Common myeloid progenitor, CD34-positive (primary cell): ENCODE data around the gene CSAD.

Experiments used
- CTCF ChIA-PET: fragments of 350-600 bp; sonication (Branson Sonifier 250); formaldehyde crosslinking; loops from one replicate; lab custom pipeline; 2021; ENCODE audit warnings: antibody characterized with exemption; lab: Charles Lee
- POLR2A ChIA-PET: fragments of 350-600 bp; sonication (Branson Sonifier 250); formaldehyde crosslinking; loops from one replicate; lab custom pipeline; 2021; ENCODE audit warnings: antibody characterized with exemption; lab: Charles Lee
- DNase-seq, 3 donors: peaks; one replicate each; pipeline versions ENCODE4 v3.0.0 to v3.0.0-alpha.2; 2013
- H3K27ac ChIP-seq, 2 experiments: 1 replicate in 1 of 2; 2 replicates in 1 of 2; pipeline ENCODE4 v1.7.0; 2013; ENCODE audit warnings: inconsistent platforms in 2 of 2, low read length in 2 of 2, mild to moderate bottlenecking in 2 of 2, low read depth in 1 of 2, moderate library complexity in 1 of 2; ENCODE audit not compliant: severe bottlenecking in 2 of 2, insufficient read depth in 1 of 2, poor library complexity in 1 of 2
- H3K27me3 ChIP-seq, 5 experiments: replicated peaks in 2 of 5; 1 replicate in 3 of 5; 2 replicates in 2 of 5; pipeline versions ENCODE4 v1.6.1 to v1.7.0; 2013; ENCODE audit warnings: low read length in 4 of 5, mild to moderate bottlenecking in 2 of 5, moderate library complexity in 2 of 5, inconsistent platforms in 1 of 5; ENCODE audit not compliant: insufficient read depth in 5 of 5, control insufficient read depth in 4 of 5
- H3K36me3 ChIP-seq, 4 experiments: 1 replicate in 2 of 4; 2 replicates in 2 of 4; pipeline versions ENCODE4 v1.6.1 to v1.7.0; 2013; ENCODE audit warnings: low read length in 3 of 4, control low read depth in 1 of 4, mild to moderate bottlenecking in 1 of 4; ENCODE audit not compliant: control insufficient read depth in 4 of 4, insufficient read depth in 4 of 4
- H3K4me1 ChIP-seq, 4 experiments: 1 replicate in 3 of 4; 2 replicates in 1 of 4; pipeline versions ENCODE4 v1.6.1 to v1.7.1; 2013; ENCODE audit warnings: low read length in 3 of 4, mild to moderate bottlenecking in 3 of 4, control low read depth in 1 of 4, inconsistent platforms in 1 of 4, moderate library complexity in 1 of 4; ENCODE audit not compliant: control insufficient read depth in 4 of 4, insufficient read depth in 4 of 4; ENCODE audit errors: control extremely low read depth in 1 of 4
- H3K4me3 ChIP-seq, 7 experiments: 1 replicate in 4 of 7; 2 replicates in 3 of 7; pipeline versions ENCODE4 v1.5.1 to v1.7.0; 2013; ENCODE audit warnings: mild to moderate bottlenecking in 7 of 7, low read length in 6 of 7, moderate library complexity in 6 of 7, inconsistent platforms in 2 of 7, low read depth in 2 of 7, control low read depth in 1 of 7; ENCODE audit not compliant: insufficient read depth in 4 of 7, control insufficient read depth in 1 of 7; ENCODE audit errors: extremely low read depth in 1 of 7
- H3K9me3 ChIP-seq, 5 experiments: 1 replicate in 4 of 5; 2 replicates in 1 of 5; pipeline versions ENCODE4 v1.6.1 to v1.7.1; 2013; ENCODE audit warnings: low read length in 4 of 5, mild to moderate bottlenecking in 2 of 5, inconsistent platforms in 1 of 5, low read depth in 1 of 5, moderate library complexity in 1 of 5; ENCODE audit not compliant: control insufficient read depth in 4 of 5, insufficient read depth in 2 of 5; ENCODE audit errors: control extremely low read depth in 1 of 5
- WGBS: methylation state at CpG from one replicate; pipeline ENCODE4 v1.1.5; 2013; ENCODE audit not compliant: insufficient coverage; 5-methylcytosine and 5-hydroxymethylcytosine counted together

The CSAD gene

DNA sequence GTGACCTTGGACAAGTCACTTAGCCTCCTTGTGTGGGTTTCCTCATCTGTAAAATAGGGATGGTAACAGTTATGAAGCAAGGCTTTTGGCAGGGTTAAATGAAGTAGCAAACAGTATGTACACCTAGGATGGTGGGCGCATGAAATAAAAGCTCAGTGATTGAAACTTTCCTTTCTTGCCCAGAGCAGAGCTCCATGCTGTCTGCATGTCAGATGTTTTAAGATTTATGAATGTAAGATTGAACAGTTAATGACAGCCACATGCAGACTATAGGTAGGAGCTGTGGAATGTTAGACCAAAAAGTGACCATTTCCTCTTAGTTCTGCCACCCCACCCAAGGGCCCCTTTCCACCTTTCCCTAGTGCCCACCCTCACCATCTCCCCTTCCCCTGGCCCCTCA, 14.2 kb upstream of the CSAD start:
- no peaks in the 10 kb centered on the region for H3K9me3 ChIP-seq
- ChIA-PET CTCF (interaction anchor here (0.6 to 12.3 kb wide), 12 partner anchors 7 to 433 kb away, joined by 3 to 160 read pairs (median 6); partner anchors contain the start of genes CSAD, ITGB7 and ZNF740), POLR2A (interaction anchor here (1.5 kb wide), 1 partner anchor 13 kb away, joined by 6 read pairs; no protein-coding TSS in a partner anchor)
- H3K27me3 ChIP-seq: no peaks in the 10 kb centered on the region
- peaks cover 4 to 27% (median 26%) of the 10 kb centered on the region in 4 experiments for H3K4me1 ChIP-seq
- WGBS: 83% methylated on average over 1 of the region's 1 CpG
- no peak for DNase-seq
- H3K36me3 ChIP-seq: peaks cover 0 to 29% (median 11%) of the 10 kb centered on the region in 4 experiments
- H3K4me3 ChIP-seq: no peak overlapping the region
- no peak overlapping the region for H3K27ac ChIP-seq

DNA sequence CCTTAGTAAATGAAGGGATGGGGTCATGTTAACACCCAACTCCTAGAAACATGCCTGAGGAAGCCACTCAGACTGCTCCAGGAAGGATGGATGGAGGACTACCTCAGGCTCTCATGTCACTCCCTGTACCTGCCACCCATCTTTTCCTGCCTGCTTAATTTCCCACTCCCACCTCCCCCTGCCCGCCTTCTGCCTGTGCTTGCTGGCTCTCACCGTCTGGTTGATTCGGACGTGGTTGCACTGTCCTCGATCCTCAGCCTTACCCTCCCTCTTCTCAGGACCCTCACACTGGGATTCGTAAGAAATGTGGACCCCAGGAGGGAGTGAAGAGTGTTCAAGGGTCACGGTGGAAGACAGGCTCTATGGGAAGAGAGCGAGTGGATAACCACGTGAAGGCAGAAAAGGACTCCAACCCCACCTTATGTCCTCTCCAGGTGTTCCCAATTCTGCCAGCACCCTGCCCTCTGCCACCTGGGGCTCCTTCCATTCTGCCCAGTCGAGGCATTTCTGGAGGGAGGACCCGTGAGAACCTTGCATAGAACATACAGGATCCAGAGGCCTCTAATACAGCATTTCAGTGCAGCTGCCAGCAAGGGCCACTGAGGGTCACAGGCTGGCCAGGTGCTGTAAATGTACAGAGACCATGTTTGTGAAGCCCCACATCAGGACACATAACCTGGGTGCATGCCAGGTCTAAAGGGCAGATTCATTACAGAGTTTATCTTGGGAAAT, 13.4 kb upstream of the CSAD start:
- Histone ChIP-seq H3K4me3 (no peak overlapping the region), H3K9me3 (no peaks in the 10 kb centered on the region), H3K27me3 (no peaks in the 10 kb centered on the region), H3K4me1 (peaks cover 0 to 24% (median 20%) of the 10 kb centered on the region in 4 experiments), H3K36me3 (peaks cover 0 to 30% (median 12%) of the 10 kb centered on the region in 4 experiments), H3K27ac (no peak overlapping the region)
- ChIA-PET CTCF (interaction anchor here (1.0 to 12.3 kb wide), 10 partner anchors 6 to 128 kb away, joined by 3 to 160 read pairs (median 8); partner anchors contain the start of gene ITGB7), POLR2A (interaction anchor here (1.5 kb wide), 1 partner anchor 13 kb away, joined by 6 read pairs; no protein-coding TSS in a partner anchor)
- WGBS: 95% methylated on average over 8 of the region's 11 CpGs
- no peak for DNase-seq

DNA sequence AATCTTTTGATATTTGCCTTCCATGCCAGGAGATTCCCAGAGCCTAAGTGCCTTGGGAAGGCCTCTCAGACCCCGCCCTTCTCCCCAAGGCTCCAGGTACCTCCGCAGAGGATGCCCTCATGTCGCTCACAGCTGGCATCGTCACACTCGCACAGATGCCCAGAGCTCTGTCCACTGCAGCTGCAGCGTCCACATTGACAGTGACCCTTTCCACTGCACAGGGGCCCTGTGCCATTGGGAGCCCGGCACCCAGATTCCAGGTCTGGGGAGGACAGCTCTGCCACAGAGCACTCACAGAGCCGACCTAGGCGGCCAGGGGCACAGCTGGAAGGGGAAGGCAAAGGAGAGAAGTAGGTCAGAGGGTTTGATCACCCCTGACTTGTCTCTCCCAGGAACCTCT, 12.3 kb upstream of the CSAD start:
- Histone ChIP-seq H3K4me1 (peaks cover 0 to 13% (median 9%) of the 10 kb centered on the region in 4 experiments), H3K4me3 (no peak overlapping the region), H3K9me3 (no peaks in the 10 kb centered on the region), H3K36me3 (peaks cover 5 to 41% (median 19%) of the 10 kb centered on the region in 4 experiments), H3K27ac (no peak overlapping the region), H3K27me3 (no peaks in the 10 kb centered on the region)
- ChIA-PET POLR2A (no interaction called here), CTCF (interaction anchor here (0.6 to 9.0 kb wide), 3 partner anchors 19 to 101 kb away, joined by 3 to 82 read pairs (median 63); no protein-coding TSS in a partner anchor)
- no peak for DNase-seq
- 96% methylated on average over 7 of the region's 9 CpGs for WGBS

DNA sequence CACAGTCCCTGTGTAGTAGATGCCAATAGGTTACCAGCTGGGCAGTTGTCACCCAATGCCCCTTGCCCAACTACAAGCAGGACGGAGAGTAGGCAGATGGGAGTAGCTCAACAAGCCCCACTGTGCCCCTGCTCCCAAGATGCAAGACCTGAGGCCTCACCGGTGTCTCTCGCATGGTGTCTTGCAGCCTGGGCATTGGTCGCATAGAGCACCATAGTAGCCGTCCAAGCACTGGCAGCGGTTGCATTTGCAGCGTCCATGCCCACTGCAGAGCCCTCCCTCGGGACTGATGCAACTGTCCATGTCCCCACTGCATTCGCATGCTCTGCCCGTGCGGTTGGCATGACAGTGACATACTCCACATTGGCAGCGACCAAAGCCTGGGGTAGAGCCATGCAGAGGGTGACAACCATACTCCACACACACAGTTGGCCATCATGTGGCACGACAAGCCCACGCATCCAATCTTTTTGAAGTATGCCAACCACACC, 11.9 kb upstream of the CSAD start:
- Histone ChIP-seq H3K4me3 (no peak overlapping the region), H3K36me3 (peaks cover 9 to 45% (median 23%) of the 10 kb centered on the region in 4 experiments), H3K9me3 (no peaks in the 10 kb centered on the region), H3K27me3 (no peaks in the 10 kb centered on the region), H3K27ac (no peak overlapping the region), H3K4me1 (peaks cover 0 to 8% (median 4%) of the 10 kb centered on the region in 4 experiments)
- CTCF ChIA-PET: interaction anchor here (0.7 to 9.0 kb wide), 6 partner anchors 9 to 128 kb away, joined by 3 to 82 read pairs (median 8); partner anchors contain the start of gene AAAS
- POLR2A ChIA-PET: no interaction called here
- 96% methylated on average over 12 of the region's 14 CpGs for WGBS
- no peak for DNase-seq

DNA sequence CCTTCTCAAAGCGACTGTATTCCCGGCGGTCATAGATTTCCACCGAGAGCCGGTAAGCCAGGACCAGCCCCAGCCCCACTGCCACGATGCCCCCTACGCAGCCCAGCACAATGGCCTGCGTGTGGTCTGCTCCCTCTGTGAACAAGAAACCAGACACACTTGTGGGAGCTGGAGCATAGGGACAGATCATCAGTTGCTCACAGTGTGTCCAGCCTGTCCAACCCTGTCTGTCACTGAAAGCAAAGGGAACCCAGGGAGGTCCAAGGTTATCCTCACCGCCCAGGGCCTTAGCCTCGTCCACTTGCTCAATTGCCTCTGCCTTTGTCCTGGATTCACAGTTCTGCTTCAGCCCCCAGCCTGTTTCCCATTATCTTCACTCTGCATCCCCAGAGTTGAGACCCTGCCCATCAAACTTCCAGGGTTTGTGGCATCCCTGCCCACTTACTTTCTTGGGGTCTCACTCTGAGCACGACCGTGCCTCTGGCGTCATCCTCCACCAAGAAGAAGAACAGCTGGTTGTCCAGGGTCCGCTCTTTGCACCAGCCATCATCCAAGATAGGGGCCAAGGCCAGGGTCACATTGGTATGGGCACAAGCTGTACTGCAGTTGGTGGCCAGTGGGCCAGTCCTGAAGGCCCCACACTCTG, 11.3 kb upstream of the CSAD start:
- ChIA-PET CTCF (interaction anchor here (0.7 to 9.0 kb wide), 7 partner anchors 10 to 129 kb away, joined by 3 to 82 read pairs (median 10); partner anchors contain the start of gene AAAS), POLR2A (no interaction called here)
- no peak for DNase-seq
- peaks cover 13 to 47% (median 29%) of the 10 kb centered on the region in 4 experiments for H3K36me3 ChIP-seq
- 95% methylated on average over 14 of the region's 14 CpGs for WGBS
- H3K4me1 ChIP-seq: peaks cover 0 to 3% (median 0%) of the 10 kb centered on the region in 4 experiments
- no peaks in the 10 kb centered on the region for H3K27me3 ChIP-seq
- no peaks in the 10 kb centered on the region for H3K9me3 ChIP-seq
- H3K4me3 ChIP-seq: no peak overlapping the region
- H3K27ac ChIP-seq: no peak overlapping the region

DNA sequence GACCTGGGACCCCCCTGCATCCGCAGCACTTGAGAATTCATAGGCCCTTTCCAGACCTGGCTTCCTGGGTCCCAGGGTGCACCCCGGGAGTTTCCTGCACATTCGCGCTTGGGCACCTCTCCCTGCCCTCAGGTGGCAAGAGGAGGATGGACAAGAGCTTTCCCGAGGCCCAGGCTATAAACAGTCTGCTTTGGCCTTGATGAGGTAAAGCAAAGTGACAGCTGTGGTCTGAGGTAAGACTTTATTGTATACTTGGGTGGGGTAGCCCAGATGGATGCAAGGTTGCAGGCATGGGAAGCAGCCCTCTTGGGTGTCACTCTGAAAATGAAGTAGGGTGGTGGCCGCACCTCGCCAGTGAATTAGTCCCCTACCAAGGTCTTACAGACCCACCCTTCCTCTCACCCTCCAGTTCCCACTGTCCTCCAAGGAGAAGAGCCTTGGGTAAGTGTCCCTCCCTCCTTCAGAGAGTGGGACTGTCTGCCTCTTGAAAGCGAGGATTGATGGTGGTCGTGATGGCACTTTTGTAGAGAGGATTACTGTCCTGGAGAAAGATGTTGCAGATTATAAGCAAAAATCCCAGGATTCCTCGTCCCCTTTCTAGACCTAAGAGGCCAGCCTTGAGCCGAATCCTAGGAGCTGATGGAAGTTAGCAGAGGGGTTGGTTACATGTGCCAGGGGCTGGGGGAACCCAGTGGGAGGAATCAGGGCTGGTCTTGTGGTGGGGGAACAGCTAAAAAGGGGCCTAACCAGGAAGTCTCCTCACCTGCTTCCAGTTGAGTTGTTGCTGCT, 10.6 kb upstream of the CSAD start:
- peaks cover 15 to 53% (median 35%) of the 10 kb centered on the region in 4 experiments for H3K36me3 ChIP-seq
- POLR2A ChIA-PET: no interaction called here
- CTCF ChIA-PET: interaction anchor here (0.9 to 9.0 kb wide), 7 partner anchors 6 to 130 kb away, joined by 3 to 82 read pairs (median 13); partner anchors contain the start of gene AAAS

More for the DNA sequence above, 10.6 kb upstream of the CSAD start:
- Histone ChIP-seq H3K27ac (no peak overlapping the region), H3K4me1 (peaks cover 0 to 2% (median 0%) of the 10 kb centered on the region in 4 experiments), H3K4me3 (no peak overlapping the region), H3K9me3 (no peaks in the 10 kb centered on the region), H3K27me3 (no peaks in the 10 kb centered on the region)
- 96% methylated on average over 9 of the region's 11 CpGs for WGBS
- DNase-seq: no peak
